ENCODE results near the gene HES4. TPM values are rescaled to one million over a fixed set of nuclear protein-coding genes. Genes with fewer than 3 reads are reported as not detected.

The HES4 gene
- polyA plus RNA-seq, 1 of the 3 experiments (the other 2 are of a cell fraction) = 4.7 TPM

- H3K4me1 ChIP-seq (ENCODE audit: control insufficient read depth in 1 of 2, insufficient read depth in 2 of 2, low read depth in 1 of 2, low read length in 1 of 2) = peaks cover 0 to 9% of the 10 kb centered on the region in 2 experiments; a peak in 1 of 4 replicates
- no peak overlapping the region for H3K27ac ChIP-seq (ENCODE audit: low read depth in 2 of 2, low read length in 1 of 2)
- POLR2A ChIA-PET = no interaction called here
- no peaks in the 10 kb centered on the region for H3K9me2 ChIP-seq
- H3K4me3 ChIP-seq (ENCODE audit: low read depth in 2 of 2, low read length in 1 of 2) = no peak overlapping the region
- no peaks in the 10 kb centered on the region for H3K79me2 ChIP-seq (ENCODE audit: insufficient read depth)
- WGBS (ENCODE audit: low lambda C conversion rate) = 60% methylated on average over 9 of the region's 34 CpGs
- H3F3A ChIP-seq (replicated peaks; ENCODE audit: insufficient read depth) = peaks cover 3% of the 10 kb centered on the region
- no peak for TF ChIP-seq GABPA (IDR thresholded peaks at IDR 0.05; ENCODE audit: low read depth)
- TF ChIP-seq TEAD4 (IDR thresholded peaks at IDR 0.05; ENCODE audit: borderline replicate concordance, insufficient read depth) = no peak
- no peak for TF ChIP-seq CTCF (IDR thresholded peaks at IDR 0.05)
- no peak for TF ChIP-seq MXI1 (IDR thresholded peaks at IDR 0.05; ENCODE audit: low read depth, low read length)
- TF ChIP-seq YY1 (IDR thresholded peaks at IDR 0.05; ENCODE audit: low read depth) = no peak
- TF ChIP-seq USF1 (IDR thresholded peaks at IDR 0.05; ENCODE audit: borderline replicate concordance, low read depth) = no peak
- no peak for TF ChIP-seq SMC3 (IDR thresholded peaks at IDR 0.05; ENCODE audit: low read depth, low read length)
- no peak for TF ChIP-seq RCOR1 (IDR thresholded peaks at IDR 0.05; ENCODE audit: low read length)
- no peak for TF ChIP-seq RAD21 (IDR thresholded peaks at IDR 0.05; ENCODE audit: low read length)
- TF ChIP-seq CHD2 (IDR thresholded peaks at IDR 0.05; ENCODE audit: low read length, partially characterized antibody) = no peak
- no peak for TF ChIP-seq FOXM1 (IDR thresholded peaks at IDR 0.05; ENCODE audit: low read depth)
- TF ChIP-seq TAF1 (IDR thresholded peaks at IDR 0.05; ENCODE audit: borderline replicate concordance, low read depth, low read length) = no peak
- TF ChIP-seq FOSL2 (IDR thresholded peaks at IDR 0.05; ENCODE audit: borderline replicate concordance, low read depth) = no peak
- DNase-seq = no peak
- CTCF ChIA-PET = interaction anchor here (0.9 to 1.7 kb wide), 4 partner anchors 13 to 67 kb away, joined by 3 to 7 read pairs (median 4); partner anchors contain the start of gene NOC2L
- H3K9ac ChIP-seq = no peak overlapping the region
- H3K36me3 ChIP-seq (replicated peaks in 1 of 2; ENCODE audit: control insufficient read depth in 1 of 2, insufficient read depth in 2 of 2, low read length in 1 of 2) = no peaks in the 10 kb centered on the region
- no peaks in the 10 kb centered on the region for H4K20me1 ChIP-seq (ENCODE audit: insufficient read depth)
- H3K4me2 ChIP-seq = no peak overlapping the region
- H3K9me3 ChIP-seq = no peaks in the 10 kb centered on the region
- no peak overlapping the region for H2AFZ ChIP-seq (ENCODE audit: low read depth)
- no peaks in the 10 kb centered on the region for H3K27me3 ChIP-seq (ENCODE audit: insufficient read depth)
These were observed 28.0 kb downstream of the HES4 start for GRCh38 chr1:971751-972506.
